Endothelial cell of umbilical vein (primary cell): ENCODE measurements around the gene WDR76. TPM values are rescaled to one million over a fixed set of nuclear protein-coding genes. Genes with fewer than 3 reads are reported as not detected.
"Not testable (repeated sequence)": the region's sequence is repeated elsewhere in the genome, so short reads cannot be mapped to it uniquely, and the experiment has no call there.

ENCODE experiments used
- BruUV-seq: library from RNA; stranded (reverse); fragments of 400-500 nt; replicated peaks from 2 replicates; lab custom pipeline; 2021; lab: Mats Ljungman, UMichigan
- CTCF ChIA-PET: fragments of 300-600, 350-600 bp; sonication (Branson Sonifier 250); formaldehyde crosslinking; loops from one replicate; lab custom pipeline; 2021; ENCODE audit warnings: antibody characterized with exemption, inconsistent platforms; lab: Charles Lee
- POLR2A ChIA-PET: fragments of 300-600, 350-600 bp; sonication (Branson Sonifier 250); formaldehyde crosslinking; loops from one replicate; lab custom pipeline; 2021; ENCODE audit warnings: antibody characterized with exemption, inconsistent platforms; lab: Charles Lee
- DNase-seq: peaks from one replicate; pipeline ENCODE4 v3.0.0-alpha.2; 2011; ENCODE audit warnings: low read depth, low spot score
- FAIRE-seq: peaks from 2 replicates; lab custom pipeline; 2011; peaks lifted over from hg19 to GRCh38; lab: Jason Lieb, UNC
- H2AFZ ChIP-seq: 2 replicates; pipeline ENCODE4 v1.6.0; 2012; ENCODE audit warnings: low read depth, low read length, control low read depth, inconsistent platforms
- H3K27ac ChIP-seq: 2 replicates; pipeline ENCODE4 v1.5.1; 2011; ENCODE audit warnings: low read depth, mild to moderate bottlenecking, control low read depth, low read length, moderate library complexity; ENCODE audit not compliant: insufficient read depth
- H3K27me3 ChIP-seq, 2 experiments: 2 replicates each; pipeline versions ENCODE4 v1.6.0 to v1.6.1; 2011; ENCODE audit warnings: low read length in 2 of 2, mixed read lengths in 1 of 2; ENCODE audit not compliant: control insufficient read depth in 2 of 2, insufficient read depth in 2 of 2
- H3K36me3 ChIP-seq, 2 experiments: 2 replicates in 1 of 2; 3 replicates in 1 of 2; pipeline ENCODE4 v1.5.1; 2011; ENCODE audit warnings: low read length in 2 of 2, mild to moderate bottlenecking in 1 of 2, moderate library complexity in 1 of 2; ENCODE audit not compliant: control insufficient read depth in 2 of 2, insufficient read depth in 2 of 2; ENCODE audit errors: extremely low read depth in 1 of 2
- H3K4me1 ChIP-seq: 3 replicates; pipeline ENCODE4 v1.5.1; 2011; ENCODE audit warnings: mild to moderate bottlenecking, low read length; ENCODE audit not compliant: control insufficient read depth, insufficient read depth; ENCODE audit errors: extremely low read depth
- H3K4me2 ChIP-seq: 2 replicates; pipeline ENCODE4 v1.6.1; 2011; ENCODE audit warnings: low read length, control low read depth, mixed read lengths; ENCODE audit not compliant: insufficient read depth
- H3K4me3 ChIP-seq, 3 experiments: fragments of 200-600 bp in 1 of 3; sonication (generic), shearing (Covaris generic) in 1 of 3; replicated peaks in 1 of 3; 2 replicates each; pipeline ENCODE4 v1.5.1; 2011 to 2016; ENCODE audit warnings: control low read depth in 3 of 3, low read length in 3 of 3, mild to moderate bottlenecking in 2 of 3, inconsistent platforms in 1 of 3, low read depth in 1 of 3, moderate library complexity in 1 of 3; ENCODE audit not compliant: insufficient read depth in 1 of 3
- H3K79me2 ChIP-seq: 2 replicates; pipeline ENCODE4 v1.6.0; 2012; ENCODE audit warnings: low read length, inconsistent platforms; ENCODE audit not compliant: control insufficient read depth, insufficient read depth
- H3K9ac ChIP-seq: replicated peaks from 2 replicates; pipeline ENCODE3; 2011; ENCODE audit warnings: low read length, control low read depth; ENCODE audit not compliant: insufficient read depth; ENCODE audit errors: extremely low read depth
- H3K9me1 ChIP-seq: replicated peaks from 3 replicates; pipeline ENCODE4 v1.6.0; 2011; ENCODE audit warnings: mild to moderate bottlenecking, low read length; ENCODE audit not compliant: control insufficient read depth, insufficient read depth; ENCODE audit errors: extremely low read depth
- H3K9me3 ChIP-seq: replicated peaks from 2 replicates; pipeline ENCODE4 v1.5.1; 2012; ENCODE audit warnings: low read length, inconsistent platforms; ENCODE audit not compliant: control insufficient read depth, insufficient read depth
- H4K20me1 ChIP-seq: replicated peaks from 2 replicates; pipeline ENCODE3; 2011; ENCODE audit warnings: mild to moderate bottlenecking, low read length; ENCODE audit not compliant: control insufficient read depth, insufficient read depth; ENCODE audit errors: extremely low read depth
- EZH2 ChIP-seq: IDR thresholded peaks from 2 replicates; pipeline ENCODE4 v1.6.1; 2012; ENCODE audit warnings: borderline replicate concordance, low read depth, mild to moderate bottlenecking, moderate library complexity, low read length, inconsistent platforms; ENCODE audit not compliant: severe bottlenecking
- FOS ChIP-seq: IDR thresholded peaks from 2 replicates; pipeline ENCODE4 v1.6.1; 2011; ENCODE audit warnings: mild to moderate bottlenecking, low read length, moderate library complexity, borderline replicate concordance; ENCODE audit not compliant: insufficient read depth
- GATA2 ChIP-seq: IDR thresholded peaks from 2 replicates; pipeline ENCODE4 v1.7.0; 2011; ENCODE audit warnings: low read depth, mild to moderate bottlenecking, moderate library complexity, mixed read lengths, low read length; ENCODE audit not compliant: insufficient read length, insufficient read depth
- JUN ChIP-seq: IDR thresholded peaks from 2 replicates; pipeline ENCODE4 v1.6.1; 2011; ENCODE audit warnings: borderline replicate concordance, low read depth; ENCODE audit not compliant: insufficient read length, insufficient read depth
- MYC ChIP-seq: IDR thresholded peaks from one replicate; pipeline ENCODE4 v1.6.1; 2011; ENCODE audit warnings: mild to moderate bottlenecking, low read depth, low read length
- POLR2A ChIP-seq: IDR thresholded peaks from 2 replicates; pipeline ENCODE4 v1.6.1; 2012; ENCODE audit warnings: low read depth, mild to moderate bottlenecking, control low read depth, low read length
- POLR2AphosphoS5 ChIP-seq: IDR thresholded peaks from 2 replicates; pipeline ENCODE4 v1.6.1; 2012; ENCODE audit warnings: low read depth, mild to moderate bottlenecking, control low read depth, low read length, moderate library complexity; ENCODE audit not compliant: insufficient read depth
- dilution Hi-C: fragments of 300-500 bp; cut with MboI; formaldehyde crosslinking; loops from one replicate; pipeline ENCODE4 v1.15.0; 2019; ENCODE audit warnings: low sequenced_read_pairs; ENCODE audit not compliant: extremely low pct_ligation_motif_present
- intact Hi-C: fragments of 100-400 bp; cut with micrococcal nuclease; formaldehyde crosslinking; loops from one replicate; pipeline ENCODE4 v1.10.0; 2022
- polyA plus RNA-seq, 4 experiments: library from polyadenylated mRNA; depleted of rRNA in 3 of 4; stranded (reverse) in 3 of 4; unstranded in 1 of 4; fragments of >200 nt; gene quantifications; 2 replicates each; pipeline versions ENCODE4 v1.2.1 to v1.2.3, GENCODE V29; 2011 to 2012; ENCODE audit warnings: missing spikeins in 1 of 4
- total RNA-seq: library from RNA; stranded (reverse); gene quantifications from 2 replicates; pipeline ENCODE4 v1.2.3, GENCODE V29; 2021
- TF ChIP-seq, protein P1 (sequence below): IDR thresholded peaks from 2 replicates; pipeline ENCODE4 v1.6.1; 2011; ENCODE audit not compliant: insufficient read depth, insufficient read length
- TF ChIP-seq, protein P2 (sequence below), 2 donors: IDR thresholded peaks; 1 replicate in 1 of 2; 2 replicates in 1 of 2; pipeline ENCODE4 v1.5.1; 2011; ENCODE audit warnings: low read length in 2 of 2, mild to moderate bottlenecking in 2 of 2, moderate library complexity in 2 of 2, control low read depth in 1 of 2, inconsistent platforms in 1 of 2, low read depth in 1 of 2; ENCODE audit not compliant: insufficient read depth in 1 of 2; ENCODE audit errors: extremely low read depth in 1 of 2

The WDR76 gene
- total and polyA plus RNA-seq, 2 donors (not counting 3 experiments of a cell fraction or from before 2014, with no cell fraction given): 3.1 to 25.2 TPM

DNA sequence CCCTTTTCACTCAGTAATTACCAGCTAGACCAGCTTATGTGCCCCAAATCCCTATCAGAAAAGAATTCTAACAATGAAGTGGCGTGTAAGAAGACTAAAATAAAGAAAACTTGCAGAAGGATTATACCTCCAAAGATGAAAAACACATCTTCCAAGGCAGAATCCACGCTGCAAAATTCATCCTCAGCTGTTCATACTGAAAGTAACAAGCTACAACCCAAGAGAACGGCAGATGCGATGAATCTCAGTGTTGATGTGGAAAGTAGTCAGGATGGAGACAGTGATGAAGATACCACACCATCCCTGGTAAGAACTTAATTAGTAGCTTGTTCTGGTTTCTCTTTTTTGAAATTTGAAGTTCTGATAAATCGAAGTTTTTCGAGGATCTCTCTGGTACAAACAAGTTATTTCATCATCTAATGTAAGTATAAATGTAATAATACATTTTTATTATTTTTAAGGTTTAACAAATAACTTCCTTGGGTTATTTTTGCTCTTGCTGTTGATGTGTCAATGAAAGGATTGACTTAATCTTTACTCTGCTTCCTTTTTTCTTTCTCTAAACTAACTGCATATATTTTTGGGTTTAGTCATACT is 1.4 kb downstream of the WDR76 start:
- dilution Hi-C loops (no loop called here), intact Hi-C loops (no loop called here)
- BruUV-seq: no TSS peak
- Histone ChIP-seq H3K9me1 (no peaks in the 10 kb centered on the region), H3K27ac (peak overlapping the region; percentile 15), H3K27me3 (no peaks in the 10 kb centered on the region), H3K9me3 (no peaks in the 10 kb centered on the region), H3K79me2 (peaks cover 52% of the 10 kb centered on the region), H3K4me3 (peak overlapping the region in 2 of 3 experiments; percentile 57 to 88), H3K4me2 (peak overlapping the region; percentile 93), H3K4me1 (peaks cover 19% of the 10 kb centered on the region), H2AFZ (peak overlapping the region; percentile 69), H3K36me3 (no peaks in the 10 kb centered on the region), H4K20me1 (no peaks in the 10 kb centered on the region), H3K9ac (peak overlapping the region; percentile 83)
- DNase-seq: peak; percentile 4
- POLR2A ChIA-PET: no interaction called here
- TF ChIP-seq EZH2 (no peak), GATA2 (no peak), FOS (no peak), JUN (no peak), MYC (no peak), POLR2AphosphoS5 (no peak), POLR2A (no peak)
- TF ChIP-seq, protein P1, sequence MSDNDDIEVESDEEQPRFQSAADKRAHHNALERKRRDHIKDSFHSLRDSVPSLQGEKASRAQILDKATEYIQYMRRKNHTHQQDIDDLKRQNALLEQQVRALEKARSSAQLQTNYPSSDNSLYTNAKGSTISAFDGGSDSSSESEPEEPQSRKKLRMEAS: no peak
- TF ChIP-seq, protein P2, sequence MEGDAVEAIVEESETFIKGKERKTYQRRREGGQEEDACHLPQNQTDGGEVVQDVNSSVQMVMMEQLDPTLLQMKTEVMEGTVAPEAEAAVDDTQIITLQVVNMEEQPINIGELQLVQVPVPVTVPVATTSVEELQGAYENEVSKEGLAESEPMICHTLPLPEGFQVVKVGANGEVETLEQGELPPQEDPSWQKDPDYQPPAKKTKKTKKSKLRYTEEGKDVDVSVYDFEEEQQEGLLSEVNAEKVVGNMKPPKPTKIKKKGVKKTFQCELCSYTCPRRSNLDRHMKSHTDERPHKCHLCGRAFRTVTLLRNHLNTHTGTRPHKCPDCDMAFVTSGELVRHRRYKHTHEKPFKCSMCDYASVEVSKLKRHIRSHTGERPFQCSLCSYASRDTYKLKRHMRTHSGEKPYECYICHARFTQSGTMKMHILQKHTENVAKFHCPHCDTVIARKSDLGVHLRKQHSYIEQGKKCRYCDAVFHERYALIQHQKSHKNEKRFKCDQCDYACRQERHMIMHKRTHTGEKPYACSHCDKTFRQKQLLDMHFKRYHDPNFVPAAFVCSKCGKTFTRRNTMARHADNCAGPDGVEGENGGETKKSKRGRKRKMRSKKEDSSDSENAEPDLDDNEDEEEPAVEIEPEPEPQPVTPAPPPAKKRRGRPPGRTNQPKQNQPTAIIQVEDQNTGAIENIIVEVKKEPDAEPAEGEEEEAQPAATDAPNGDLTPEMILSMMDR (IDR thresholded peaks at IDR 0.05; ENCODE audit: extremely low read depth in 1 of 2, insufficient read depth in 1 of 2, low read depth in 1 of 2, low read length in 2 of 2): no peak
- no peak for FAIRE-seq
- CTCF ChIA-PET: interaction anchor here (1.4 to 2.0 kb wide), 2 partner anchors 9 to 673 kb away, joined by 6 to 9 read pairs; no protein-coding TSS in a partner anchor

DNA sequence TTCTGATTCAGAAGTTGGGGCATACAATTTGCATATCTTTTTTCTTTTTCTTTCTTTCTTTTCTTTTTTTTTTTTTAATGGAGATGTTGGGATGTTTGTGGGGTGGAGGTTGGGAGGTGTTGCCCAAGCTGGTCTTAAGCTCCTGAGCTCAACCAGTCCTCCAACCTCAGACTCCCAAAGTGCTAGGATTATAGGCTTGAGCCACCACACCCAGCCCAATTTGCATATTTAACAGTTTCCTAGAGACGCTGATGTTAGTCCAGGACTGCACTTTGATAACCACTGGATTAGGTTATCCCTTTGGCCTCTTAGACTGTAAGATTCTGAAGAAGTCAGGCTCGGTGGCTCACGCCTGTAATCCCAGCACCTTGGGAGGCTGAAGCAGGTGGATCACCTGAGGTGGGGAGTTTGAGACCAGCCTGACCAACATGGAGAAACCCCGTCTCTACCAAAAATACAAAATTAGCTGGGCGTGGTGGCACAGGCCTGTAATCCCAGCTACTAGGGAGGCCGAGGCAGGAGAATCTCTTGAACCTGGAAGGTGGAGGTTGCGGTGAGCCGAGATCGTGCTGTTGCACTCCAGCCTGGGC is 3.2 kb downstream of the WDR76 start:
- POLR2A ChIA-PET: interaction anchor here (0.7 kb wide), 1 partner anchor 459 kb away, joined by 11 read pairs; the partner anchor contains the start of gene GOLM2
- H3K4me1 ChIP-seq: peaks cover 15% of the 10 kb centered on the region
- CTCF ChIA-PET, intact Hi-C loops, H3K9me1 ChIP-seq, H3K9me3 ChIP-seq, BruUV-seq, H3K9ac ChIP-seq, dilution Hi-C loops, H2AFZ ChIP-seq, FAIRE-seq, H3K4me3 ChIP-seq, H3K36me3 ChIP-seq, H4K20me1 ChIP-seq, DNase-seq, H3K4me2 ChIP-seq, H3K27me3 ChIP-seq, H3K27ac ChIP-seq: not testable (repeated sequence)
- peaks cover 42% of the 10 kb centered on the region for H3K79me2 ChIP-seq
